HG03457 (cell line): ENCODE results near the gene TRPM2.
"Not testable (repeated sequence)": the region's sequence is repeated elsewhere in the genome, so short reads cannot be mapped to it uniquely, and the experiment has no call there.

Experiments used
- ATAC-seq: cut with Tn5 transposase; IDR thresholded peaks from one replicate; pipeline ENCODE4 v1.9.1; 2021; ENCODE audit warnings: moderate number of reproducible peaks; ENCODE audit not compliant: unreplicated experiment

The TRPM2 gene

GRCh38 chr21:44405948-44406872 is 52.8 kb downstream of the TRPM2 start:
- no peak for ATAC-seq

- ATAC-seq = no peak
Observed at GRCh38 chr21:44406953-44407352, 53.5 kb downstream of the TRPM2 start.

- ATAC-seq = no peak
Observed at GRCh38 chr21:44407493-44407892, 54.1 kb downstream of the TRPM2 start.

GRCh38 chr21:44408226-44408625 is 54.8 kb downstream of the TRPM2 start:
- ATAC-seq = no peak

DNA sequence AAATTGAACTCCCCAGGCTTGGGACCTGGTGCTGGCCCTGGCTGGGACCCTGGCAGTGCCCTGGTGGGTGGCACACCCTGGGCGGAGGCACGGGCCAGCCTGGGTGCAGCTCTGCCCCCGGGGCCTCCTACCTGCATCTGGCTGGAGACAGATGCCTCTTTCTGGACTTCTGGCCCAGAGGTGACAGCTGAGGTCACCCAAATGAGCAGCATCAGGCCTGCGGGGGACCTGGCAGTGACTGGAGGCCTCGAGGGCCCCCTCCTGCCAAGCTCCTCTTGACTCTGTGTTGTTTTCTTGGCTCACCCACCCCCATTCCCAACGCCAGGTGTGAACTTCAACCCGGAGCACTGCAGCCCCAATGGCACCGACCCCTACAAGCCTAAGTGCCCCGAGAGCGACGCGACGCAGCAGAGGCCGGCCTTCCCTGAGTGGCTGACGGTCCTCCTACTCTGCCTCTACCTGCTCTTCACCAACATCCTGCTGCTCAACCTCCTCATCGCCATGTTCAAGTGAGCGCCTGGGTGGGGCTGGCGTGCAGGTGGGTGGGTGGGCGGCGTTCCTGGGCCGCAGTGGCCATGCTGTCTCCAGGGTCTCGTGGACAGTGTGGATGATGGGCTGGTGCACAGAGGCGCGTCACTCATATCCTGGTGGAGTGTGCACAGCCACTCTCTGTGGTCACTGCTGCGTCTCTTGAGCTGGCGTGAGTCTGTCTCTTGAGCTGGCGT is 60.3 kb downstream of the TRPM2 start:
- no peak for ATAC-seq

- no peak for ATAC-seq
Observed at GRCh38 chr21:44414291-44415072, 61.1 kb downstream of the TRPM2 start.

DNA sequence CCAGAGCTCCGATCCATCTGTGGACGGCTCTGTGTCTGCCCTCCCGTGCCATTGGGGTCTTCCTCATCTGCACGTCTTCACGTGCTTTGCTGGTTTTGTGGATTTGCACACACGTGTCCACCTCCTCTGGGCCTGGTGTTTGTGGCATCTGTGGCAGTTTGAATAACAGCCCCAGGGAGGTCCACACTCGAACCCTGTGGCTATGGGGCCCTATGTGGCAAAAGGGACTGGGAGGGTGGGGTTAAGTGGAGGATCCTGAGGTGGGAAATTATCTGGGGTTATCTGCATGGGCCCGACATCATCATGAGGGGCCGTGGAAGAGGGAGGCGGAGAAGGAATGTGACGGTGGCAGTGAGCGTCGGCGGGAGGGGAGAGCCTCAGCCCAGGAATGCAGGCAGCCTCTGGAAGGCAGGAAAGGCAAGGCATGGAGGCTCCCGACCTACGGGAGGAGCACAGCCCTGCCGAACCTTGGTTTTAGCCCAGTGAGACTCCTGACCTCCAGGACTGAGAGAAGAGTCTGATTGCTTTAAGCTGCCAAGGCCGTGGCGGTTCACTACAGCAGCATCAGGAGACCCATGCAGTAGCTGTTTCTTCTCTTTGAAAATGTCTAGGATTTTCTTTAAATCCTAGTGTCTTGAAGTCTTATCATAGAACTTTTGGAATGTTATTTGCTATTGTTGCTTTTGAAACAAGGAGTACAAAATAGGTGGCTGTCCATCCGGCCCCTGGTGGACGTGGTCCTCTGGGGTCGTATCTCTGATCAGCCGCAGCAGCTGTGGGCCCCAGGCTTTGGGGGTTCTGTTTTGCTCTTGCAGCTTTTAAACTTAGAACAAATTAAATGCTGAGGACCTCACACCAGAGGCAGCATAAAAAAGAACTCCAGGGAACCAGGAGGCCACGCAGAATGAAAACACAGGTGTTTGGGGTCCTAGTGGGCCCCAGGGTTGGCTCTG is 61.9 kb downstream of the TRPM2 start:
- ATAC-seq = no peak

GRCh38 chr21:44416193-44416592 is 62.8 kb downstream of the TRPM2 start:
- no peak for ATAC-seq

GRCh38 chr21:44417621-44418107 is 64.2 kb downstream of the TRPM2 start:
- ATAC-seq = not testable (repeated sequence)

DNA sequence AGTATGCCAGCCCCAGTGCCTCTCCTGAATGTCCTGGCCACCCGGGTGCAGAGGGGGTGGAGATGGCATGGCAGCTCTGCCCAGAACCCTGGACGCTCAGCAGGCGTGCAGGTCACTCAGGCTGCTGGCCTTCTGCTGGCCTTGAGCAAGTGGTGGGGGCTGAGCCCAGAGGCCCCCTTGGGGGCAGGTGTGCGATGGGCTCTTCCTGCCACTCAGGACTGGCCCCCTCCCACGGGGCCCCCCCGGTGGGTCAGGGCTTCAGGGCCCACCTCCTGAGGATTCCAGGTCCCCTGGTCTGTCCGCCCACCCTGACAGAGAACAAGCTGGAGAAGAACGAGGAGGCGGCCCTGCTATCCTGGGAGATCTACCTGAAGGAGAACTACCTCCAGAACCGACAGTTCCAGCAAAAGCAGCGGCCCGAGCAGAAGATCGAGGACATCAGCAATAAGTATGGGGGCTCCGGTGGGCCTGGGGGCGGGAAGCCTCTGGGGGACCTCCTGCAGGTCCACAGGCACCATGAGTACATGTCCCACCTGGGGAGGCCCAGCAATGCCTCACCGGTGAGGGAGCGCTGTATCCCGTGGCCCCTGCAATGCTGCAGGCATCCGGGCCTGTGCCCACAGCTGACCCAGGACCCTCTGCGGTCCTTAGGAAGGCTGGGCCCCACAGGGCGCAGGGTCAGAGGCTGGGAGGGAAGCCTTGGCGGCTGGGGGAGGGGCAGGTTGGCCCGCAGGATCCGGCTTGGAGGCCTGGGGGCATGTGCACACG is 64.9 kb downstream of the TRPM2 start:
- ATAC-seq = no peak

DNA sequence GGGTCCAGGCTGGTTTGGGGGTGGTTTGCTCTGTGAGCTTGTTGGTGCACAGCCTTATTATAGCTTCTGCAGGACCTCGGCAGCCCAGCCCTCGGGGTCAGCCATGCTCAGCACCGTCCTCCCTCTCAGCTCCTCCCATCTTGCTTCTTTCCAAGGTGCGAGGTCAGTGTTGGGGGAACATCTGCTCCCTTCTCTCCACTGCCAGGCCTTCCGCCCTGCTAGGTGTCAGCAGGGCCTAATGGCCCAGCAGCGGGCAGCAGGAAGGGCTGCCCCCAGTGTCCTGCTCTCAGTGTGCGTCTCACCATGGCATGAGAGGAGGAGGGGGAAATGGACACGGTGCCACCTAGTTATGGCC is 65.4 kb downstream of the TRPM2 start:
- ATAC-seq = no peak

DNA sequence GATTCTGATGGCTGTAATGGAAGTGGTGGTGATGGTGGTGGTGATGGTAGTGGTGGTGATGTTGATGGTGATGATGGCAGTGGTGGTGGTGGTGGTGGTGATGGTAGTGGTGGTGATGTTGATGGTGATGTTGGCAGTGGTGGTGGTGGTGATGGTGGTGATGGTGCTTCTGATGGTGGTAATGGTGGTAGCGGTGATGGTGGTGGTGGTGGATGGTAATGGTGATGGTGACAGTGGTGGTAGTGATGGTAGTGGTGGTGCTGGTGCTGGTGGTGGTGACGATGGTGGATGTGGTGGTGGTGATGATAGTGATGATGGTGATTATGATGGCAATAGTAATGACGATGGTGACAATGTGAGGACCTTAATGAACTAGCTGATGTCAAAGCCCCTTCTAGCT is 66.3 kb downstream of the TRPM2 start:
- ATAC-seq = no peak

DNA sequence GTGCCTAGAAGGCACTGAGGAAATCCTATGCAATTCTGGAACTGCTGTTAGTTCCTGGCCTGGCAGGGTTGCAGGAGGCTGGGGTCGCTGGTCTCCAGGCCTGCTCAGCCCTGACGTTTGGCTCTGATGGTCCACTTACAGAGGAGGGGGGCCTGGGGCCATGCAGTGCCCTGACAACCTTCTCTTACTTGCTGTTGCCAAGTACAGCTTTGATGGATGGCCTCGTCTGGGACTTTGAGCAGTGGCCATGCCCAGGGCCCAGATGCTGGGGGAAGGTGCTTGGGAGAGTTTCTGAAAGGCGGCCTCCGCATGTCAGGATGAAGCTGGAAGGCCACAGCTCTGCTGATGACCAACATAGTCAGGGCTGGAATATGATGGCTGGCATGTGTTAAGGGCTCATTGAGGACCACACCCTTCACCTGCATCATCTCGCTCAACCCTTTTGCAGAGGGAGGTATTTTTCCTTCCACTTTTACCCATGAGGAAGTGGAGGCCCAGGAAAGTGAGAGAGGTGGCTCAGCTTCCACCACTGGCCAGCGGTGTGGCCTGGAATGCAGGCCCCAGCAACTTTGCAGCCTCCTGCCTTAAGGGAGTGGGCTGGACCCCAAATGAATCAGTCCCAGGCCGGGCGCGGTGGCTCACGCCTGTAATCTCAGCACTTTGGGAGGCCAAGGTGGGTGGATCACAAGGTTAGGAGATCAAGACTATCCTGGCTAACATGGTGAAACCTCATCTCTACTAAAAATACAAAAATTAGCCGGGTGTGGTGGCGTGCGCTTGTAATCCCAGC is 67.2 kb downstream of the TRPM2 start:
- no peak for ATAC-seq

- ATAC-seq = no peak
Observed at GRCh38 chr21:44421901-44422840, 68.8 kb downstream of the TRPM2 start.

- ATAC-seq = no peak
Observed at GRCh38 chr21:44423312-44423821, 69.9 kb downstream of the TRPM2 start.

GRCh38 chr21:44423941-44424607 is 70.7 kb downstream of the TRPM2 start:
- no peak for ATAC-seq
